Measurements from ENCODE around the gene GCLM. TPM values are rescaled to one million over a fixed set of nuclear protein-coding genes. Genes with fewer than 3 reads are reported as not detected.
"Not testable (repeated sequence)": the region's sequence is repeated elsewhere in the genome, so short reads cannot be mapped to it uniquely, and the experiment has no call there.

Gene GCLM
- total RNA-seq, 2 experiments from 2014 or later, result 40.1 to 42.1 TPM

DNA sequence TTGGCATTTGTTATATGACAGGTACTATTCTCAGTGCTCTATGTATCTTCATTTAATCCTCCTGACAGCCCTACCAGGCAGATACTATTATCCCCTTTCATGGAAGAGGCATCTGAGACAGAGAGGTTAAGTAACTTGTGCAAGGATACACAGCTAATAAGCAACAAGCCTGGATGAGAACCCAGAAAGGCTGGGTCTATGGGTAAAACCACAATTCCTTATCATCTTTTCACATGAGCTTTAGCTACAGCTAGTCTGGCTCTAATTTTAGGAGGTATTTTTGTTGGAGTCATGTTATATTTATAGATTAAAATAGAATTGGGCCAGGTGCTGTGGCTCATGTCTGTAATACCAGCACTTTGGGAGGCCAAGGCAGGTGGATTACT lies 57.9 kb downstream of the GCLM start:
- no peak overlapping the region for H3K27ac Mint-ChIP-seq
- H3K4me3 Mint-ChIP-seq, result no peak overlapping the region
- H3K27me3 Mint-ChIP-seq, result peaks cover 20% of the 10 kb centered on the region
- H3K9me3 Mint-ChIP-seq, result no peaks in the 10 kb centered on the region
- DNase-seq, result no peak
- H3K4me1 Mint-ChIP-seq, result peaks cover 22% of the 10 kb centered on the region
- ChIA-PET CTCF (interaction anchor here (0.9 to 1.7 kb wide), 9 partner anchors 8 to 548 kb away, joined by 3 to 7 read pairs (median 3); no protein-coding TSS in a partner anchor), POLR2A (interaction anchor here (0.7 to 1.4 kb wide), 3 partner anchors 37 to 260 kb away, joined by 3 read pairs; partner anchors contain the start of gene GCLM)
- H3K36me3 Mint-ChIP-seq (ENCODE audit: low read depth), result peaks cover 8% of the 10 kb centered on the region

DNA sequence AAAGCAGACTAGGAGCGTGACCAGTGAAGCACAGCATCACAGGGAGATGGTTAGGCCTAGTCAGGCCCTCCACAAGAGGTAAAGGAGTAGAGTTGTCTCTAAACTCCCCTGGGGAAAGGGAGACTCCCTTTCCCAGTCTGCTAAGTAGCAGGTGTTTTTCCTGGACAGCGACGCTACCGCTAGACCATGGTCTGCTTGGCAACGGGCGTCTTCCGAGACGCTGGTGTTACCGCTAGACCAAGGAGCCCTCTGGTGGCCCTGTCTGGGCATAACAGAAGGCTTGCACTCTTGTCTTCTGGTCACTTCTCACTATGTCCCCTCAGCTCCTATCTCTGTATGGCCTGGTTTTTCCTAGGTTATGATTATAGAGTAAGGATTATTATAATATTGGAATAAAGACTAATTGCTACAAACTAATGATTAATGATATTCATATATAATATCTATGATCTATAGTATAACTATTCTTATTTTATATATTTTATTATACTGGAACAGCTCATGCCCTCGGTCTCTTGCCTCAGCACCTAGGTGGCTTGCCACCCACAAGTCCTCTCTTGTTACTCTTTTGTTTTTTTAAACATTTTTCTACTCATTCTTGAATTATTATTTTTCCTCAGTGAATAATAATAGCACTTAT lies 58.4 kb downstream of the GCLM start:
- ChIA-PET CTCF (interaction anchor here (0.9 to 1.7 kb wide), 9 partner anchors 8 to 547 kb away, joined by 3 to 7 read pairs (median 3); no protein-coding TSS in a partner anchor), POLR2A (interaction anchor here (1.3 to 1.4 kb wide), 2 partner anchors 36 to 59 kb away, joined by 3 read pairs; partner anchors contain the start of gene GCLM)
- H3K4me1 Mint-ChIP-seq, result peaks cover 26% of the 10 kb centered on the region
- not testable (repeated sequence) for H3K4me3 Mint-ChIP-seq; H3K27ac Mint-ChIP-seq; H3K36me3 Mint-ChIP-seq (ENCODE audit: low read depth); H3K9me3 Mint-ChIP-seq
- peak; percentile 70 for DNase-seq
- H3K27me3 Mint-ChIP-seq, result peaks cover 20% of the 10 kb centered on the region

DNA sequence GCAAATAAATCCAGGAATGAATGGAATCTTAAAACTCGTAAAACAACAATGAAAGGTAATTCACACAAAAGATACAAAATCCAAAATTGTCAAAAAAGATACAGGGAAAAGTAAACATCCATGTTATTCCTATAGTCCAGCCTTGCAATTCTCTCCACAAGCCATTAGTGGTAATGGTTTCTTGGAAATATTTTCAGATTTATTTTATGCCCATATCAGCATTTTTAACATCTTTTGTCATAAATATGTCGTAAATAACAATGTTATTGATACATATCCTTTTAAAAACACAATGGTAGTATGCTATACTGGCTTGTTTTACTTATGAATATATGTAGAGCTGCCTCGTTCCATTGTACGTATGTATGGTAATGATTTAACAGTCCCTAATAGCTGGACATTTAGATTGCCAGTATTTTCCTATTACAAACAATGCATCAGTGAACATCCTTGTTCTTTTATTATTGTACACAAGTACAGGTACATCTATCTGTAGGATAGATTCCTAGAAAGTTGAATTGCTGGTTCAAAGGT lies 60.8 kb downstream of the GCLM start:
- no peak for DNase-seq
- Mint-ChIP-seq H3K27ac (peak overlapping the region; percentile 90), H3K4me1 (peaks cover 33% of the 10 kb centered on the region), H3K9me3 (no peaks in the 10 kb centered on the region), H3K27me3 (peaks cover 8% of the 10 kb centered on the region), H3K4me3 (peak overlapping the region; percentile 87), H3K36me3 (ENCODE audit: low read depth) (peaks cover 8% of the 10 kb centered on the region)
- ChIA-PET POLR2A (interaction anchor here (0.7 to 1.5 kb wide), 4 partner anchors 31 to 503 kb away, joined by 3 to 7 read pairs (median 4); partner anchors contain the start of gene DNTTIP2), CTCF (interaction anchor here (1.0 to 1.9 kb wide), 5 partner anchors 23 to 219 kb away, joined by 3 to 10 read pairs (median 5); no protein-coding TSS in a partner anchor)

DNA sequence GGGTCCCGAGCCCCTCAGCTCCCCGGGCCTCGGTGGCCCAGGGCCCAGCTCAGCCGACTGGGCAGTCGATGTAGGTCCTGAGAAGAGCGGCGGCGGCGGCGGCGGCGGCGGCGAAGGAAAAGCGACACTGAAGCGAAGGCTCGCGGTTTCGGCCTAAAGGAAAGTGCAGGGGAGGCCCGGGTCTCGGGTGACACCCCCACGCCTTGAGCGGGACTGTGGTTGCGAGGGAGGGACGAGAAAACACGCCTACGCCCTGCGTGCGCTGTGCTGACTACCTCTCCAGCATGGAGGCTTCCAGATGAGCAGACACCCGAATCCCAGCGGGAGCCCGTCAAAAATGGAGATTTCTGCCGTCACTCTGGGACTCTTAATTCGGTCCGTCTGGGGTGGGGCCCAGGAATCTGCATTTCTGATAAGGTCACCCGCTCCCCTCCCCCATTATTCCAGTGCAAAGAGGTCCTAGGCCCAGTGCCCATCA lies 61.4 kb downstream of the GCLM start:
- Mint-ChIP-seq H3K36me3 (ENCODE audit: low read depth) (peaks cover 8% of the 10 kb centered on the region), H3K27me3 (peaks cover 5% of the 10 kb centered on the region), H3K9me3 (no peaks in the 10 kb centered on the region), H3K4me1 (peaks cover 33% of the 10 kb centered on the region), H3K4me3 (peak overlapping the region; percentile 87), H3K27ac (peak overlapping the region; percentile 90)
- peak; percentile 70 for DNase-seq
- ChIA-PET CTCF (interaction anchor here (1.0 to 1.9 kb wide), 3 partner anchors 25 to 219 kb away, joined by 3 to 10 read pairs (median 5); no protein-coding TSS in a partner anchor), POLR2A (interaction anchor here (0.7 to 1.5 kb wide), 4 partner anchors 31 to 503 kb away, joined by 3 to 7 read pairs (median 4); partner anchors contain the start of gene DNTTIP2)

DNA sequence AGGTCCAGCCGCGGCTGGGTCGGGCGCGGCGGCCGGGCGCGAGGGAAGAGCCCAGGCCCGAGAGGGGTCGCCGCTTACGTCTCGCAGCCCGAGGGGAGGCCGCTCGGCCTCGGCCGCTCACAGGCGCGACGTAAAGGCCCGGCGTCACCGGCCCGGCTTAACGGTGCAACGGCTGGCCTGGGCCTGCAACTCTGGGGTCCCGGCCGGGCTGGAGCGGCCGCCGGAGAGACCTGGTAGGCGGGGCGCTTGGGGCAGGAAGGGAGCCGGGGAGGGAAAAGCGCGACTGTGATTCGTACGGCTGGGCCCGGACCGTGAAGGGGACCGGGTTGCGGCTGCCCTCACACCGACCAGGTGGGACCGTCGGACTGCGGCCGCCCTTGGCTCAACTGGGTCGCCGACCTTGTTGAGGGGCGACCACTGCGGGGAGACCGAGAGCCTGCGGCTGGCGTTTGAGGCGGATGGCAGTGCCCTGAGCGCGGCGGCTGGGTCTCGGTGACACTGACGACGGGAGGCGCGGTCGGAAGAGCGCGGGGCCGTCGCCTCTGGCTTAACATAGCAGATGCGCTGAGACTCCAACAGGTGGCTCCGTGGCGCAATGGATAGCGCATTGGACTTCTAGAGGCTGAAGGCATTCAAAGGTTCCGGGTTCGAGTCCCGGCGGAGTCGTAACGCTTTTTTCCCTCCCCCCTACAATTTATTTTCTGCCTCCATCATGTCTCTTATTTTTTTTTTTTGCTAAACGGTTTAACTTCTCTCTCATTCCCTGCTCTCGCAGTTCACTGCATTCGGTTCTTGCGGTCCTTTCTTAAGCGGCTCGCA lies 62.0 kb downstream of the GCLM start:
- POLR2A ChIA-PET, result interaction anchor here (0.6 to 2.0 kb wide), 10 partner anchors 32 to 502 kb away, joined by 3 to 24 read pairs (median 5); partner anchors contain the start of genes DNTTIP2, DR1 and GCLM
- peaks cover 7% of the 10 kb centered on the region for H3K27me3 Mint-ChIP-seq
- DNase-seq, result peak; percentile 90
- H3K4me1 Mint-ChIP-seq, result peaks cover 33% of the 10 kb centered on the region
- H3K36me3 Mint-ChIP-seq (ENCODE audit: low read depth), result peaks cover 8% of the 10 kb centered on the region
- peak overlapping the region; percentile 90 for H3K27ac Mint-ChIP-seq
- H3K9me3 Mint-ChIP-seq, result no peaks in the 10 kb centered on the region
- CTCF ChIA-PET, result interaction anchor here (1.2 to 5.4 kb wide), 8 partner anchors 26 to 767 kb away, joined by 3 to 118 read pairs (median 8); partner anchors contain the start of genes DNTTIP2 and GCLM
- H3K4me3 Mint-ChIP-seq, result peak overlapping the region; percentile 87

DNA sequence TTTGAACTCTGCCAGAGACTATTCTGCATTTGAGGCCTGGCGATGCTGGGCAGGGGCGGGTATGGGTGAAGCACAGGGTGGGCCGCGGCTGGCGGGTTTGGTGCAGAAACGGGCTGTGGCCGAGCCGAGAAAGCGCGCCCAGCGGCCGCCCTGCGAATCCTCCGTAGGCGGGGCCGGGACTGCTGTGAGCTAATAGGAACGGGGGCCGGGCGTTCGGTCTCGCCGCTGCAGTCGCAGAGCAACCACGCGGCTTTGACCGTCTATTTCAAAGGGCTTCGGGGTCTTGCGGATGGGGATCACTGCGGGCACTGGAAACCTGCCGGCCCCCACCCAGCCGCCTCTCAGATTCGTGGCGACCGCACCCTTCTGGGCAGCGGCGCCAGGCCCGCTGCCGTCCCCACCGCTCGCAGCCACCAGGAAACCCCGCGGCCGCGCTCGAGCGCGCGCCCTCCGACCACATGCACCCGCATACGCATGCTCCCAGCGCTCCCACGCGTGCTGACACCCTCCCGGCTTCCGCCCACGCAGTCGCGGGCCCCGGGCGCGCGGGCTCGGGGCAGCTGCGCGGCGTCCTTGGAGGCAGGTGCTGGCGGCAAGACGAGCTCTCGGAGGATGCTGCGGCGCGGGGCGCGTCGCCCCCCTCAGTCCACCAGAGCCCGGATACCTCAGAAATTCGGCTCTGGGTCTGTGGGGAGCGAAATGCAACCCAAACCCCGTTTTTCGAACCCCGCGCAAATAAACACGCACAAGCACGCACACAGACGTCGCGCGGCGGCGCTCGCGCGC lies 62.8 kb downstream of the GCLM start:
- peak overlapping the region; percentile 87 for H3K27ac Mint-ChIP-seq
- ChIA-PET POLR2A (interaction anchor here (0.6 to 2.0 kb wide), 19 partner anchors 18 to 766 kb away, joined by 3 to 24 read pairs (median 4); partner anchors contain the start of genes BCAR3, DNTTIP2, DR1 and GCLM), CTCF (interaction anchor here (1.0 to 5.4 kb wide), 14 partner anchors 16 to 766 kb away, joined by 3 to 118 read pairs (median 4); partner anchors contain the start of genes DNTTIP2, DR1 and GCLM)
- DNase-seq, result peak; percentile 83
- H3K27me3 Mint-ChIP-seq, result peaks cover 7% of the 10 kb centered on the region
- peak overlapping the region; percentile 87 for H3K4me3 Mint-ChIP-seq
- peaks cover 33% of the 10 kb centered on the region for H3K4me1 Mint-ChIP-seq
- H3K9me3 Mint-ChIP-seq, result no peaks in the 10 kb centered on the region
- peaks cover 8% of the 10 kb centered on the region for H3K36me3 Mint-ChIP-seq (ENCODE audit: low read depth)

DNA sequence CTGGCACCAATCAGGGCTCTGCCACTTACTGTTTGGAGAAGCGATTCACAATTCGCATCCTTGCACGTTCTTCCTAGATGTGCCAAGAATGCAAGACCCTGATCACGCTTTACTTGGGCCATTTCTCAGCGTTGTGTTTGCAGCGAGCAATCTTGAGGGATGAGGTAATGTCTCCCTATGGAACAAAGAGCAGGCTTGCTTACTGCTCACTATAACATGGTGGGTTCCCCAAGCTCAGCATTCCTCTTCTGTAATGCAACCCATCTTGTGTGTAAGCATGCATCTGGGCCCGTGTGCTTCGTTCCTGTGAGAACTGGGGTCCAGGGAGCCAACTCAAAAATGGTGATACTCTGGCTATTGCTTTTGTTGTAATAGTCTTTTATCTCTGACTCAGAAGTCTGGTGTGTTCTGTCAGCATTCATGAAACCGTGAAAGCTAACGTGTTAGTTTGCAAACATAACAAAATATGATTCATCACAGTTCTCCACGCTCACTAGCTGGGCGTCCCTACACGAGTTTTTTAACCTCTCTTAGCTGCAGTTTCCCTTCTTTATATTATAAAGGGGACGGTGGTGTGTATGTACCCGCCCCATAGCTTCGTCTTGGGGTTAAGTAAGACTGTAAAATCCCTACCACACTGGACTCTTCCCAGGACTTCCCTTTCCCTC lies 63.6 kb downstream of the GCLM start:
- ChIA-PET POLR2A (interaction anchor here (0.7 to 2.0 kb wide), 18 partner anchors 17 to 765 kb away, joined by 3 to 24 read pairs (median 4); partner anchors contain the start of genes BCAR3, DNTTIP2, DR1 and GCLM), CTCF (interaction anchor here (1.0 to 5.4 kb wide), 14 partner anchors 17 to 766 kb away, joined by 3 to 118 read pairs (median 4); partner anchors contain the start of genes DNTTIP2, DR1 and GCLM)
- Mint-ChIP-seq H3K27me3 (peaks cover 7% of the 10 kb centered on the region), H3K9me3 (no peaks in the 10 kb centered on the region), H3K36me3 (ENCODE audit: low read depth) (peaks cover 8% of the 10 kb centered on the region), H3K4me3 (peak overlapping the region; percentile 87), H3K4me1 (peaks cover 33% of the 10 kb centered on the region), H3K27ac (peak overlapping the region; percentile 87)
- no peak for DNase-seq

DNA sequence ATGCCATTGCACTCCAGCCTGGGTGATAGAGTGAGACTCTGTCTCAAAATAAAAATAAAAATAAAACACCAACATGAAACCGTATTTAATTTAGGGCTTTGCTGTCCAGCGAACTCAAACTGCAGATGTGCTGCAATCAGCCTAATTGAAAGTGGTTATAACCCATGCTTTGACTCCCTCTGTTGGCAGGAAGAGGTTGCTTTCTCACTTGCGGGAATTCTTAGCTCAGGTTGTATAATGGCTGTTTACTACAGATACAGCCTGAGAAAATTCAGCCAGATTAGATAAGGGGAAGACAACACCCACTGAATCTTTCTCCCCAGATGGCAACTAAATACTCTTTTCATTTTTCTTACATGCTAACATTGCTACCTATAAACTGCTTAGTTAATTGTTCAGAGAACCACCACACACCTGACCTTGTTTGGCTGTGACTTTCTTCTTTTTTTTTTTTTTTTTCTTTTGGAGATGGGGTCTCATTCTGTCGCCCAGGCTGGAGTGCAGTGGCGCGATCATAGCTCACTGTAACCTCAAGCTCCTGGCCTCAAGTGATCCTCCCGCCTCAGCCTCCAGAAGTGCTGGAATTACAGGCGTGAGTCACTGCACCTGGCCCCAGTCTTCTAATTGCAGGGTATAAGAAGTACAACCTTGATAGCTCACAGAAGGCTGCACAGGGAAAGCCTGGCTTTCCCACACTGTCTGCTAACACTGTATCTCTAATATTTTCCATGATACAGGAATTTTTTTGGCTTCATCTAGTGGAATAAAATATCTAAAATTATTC lies 64.8 kb downstream of the GCLM start:
- DNase-seq, result peak; percentile 45
- ChIA-PET POLR2A (interaction anchor here (0.6 to 2.1 kb wide), 4 partner anchors 27 to 216 kb away, joined by 3 to 8 read pairs (median 4); partner anchors contain the start of gene DNTTIP2), CTCF (interaction anchor here (0.6 to 5.4 kb wide), 25 partner anchors 14 to 543 kb away, joined by 3 to 118 read pairs (median 4); partner anchors contain the start of genes BCAR3, DNTTIP2, FNBP1L and GCLM)
- Mint-ChIP-seq H3K9me3 (no peaks in the 10 kb centered on the region), H3K36me3 (ENCODE audit: low read depth) (peaks cover 8% of the 10 kb centered on the region), H3K4me1 (peaks cover 30% of the 10 kb centered on the region), H3K4me3 (no peak overlapping the region), H3K27me3 (peaks cover 7% of the 10 kb centered on the region), H3K27ac (no peak overlapping the region)

DNA sequence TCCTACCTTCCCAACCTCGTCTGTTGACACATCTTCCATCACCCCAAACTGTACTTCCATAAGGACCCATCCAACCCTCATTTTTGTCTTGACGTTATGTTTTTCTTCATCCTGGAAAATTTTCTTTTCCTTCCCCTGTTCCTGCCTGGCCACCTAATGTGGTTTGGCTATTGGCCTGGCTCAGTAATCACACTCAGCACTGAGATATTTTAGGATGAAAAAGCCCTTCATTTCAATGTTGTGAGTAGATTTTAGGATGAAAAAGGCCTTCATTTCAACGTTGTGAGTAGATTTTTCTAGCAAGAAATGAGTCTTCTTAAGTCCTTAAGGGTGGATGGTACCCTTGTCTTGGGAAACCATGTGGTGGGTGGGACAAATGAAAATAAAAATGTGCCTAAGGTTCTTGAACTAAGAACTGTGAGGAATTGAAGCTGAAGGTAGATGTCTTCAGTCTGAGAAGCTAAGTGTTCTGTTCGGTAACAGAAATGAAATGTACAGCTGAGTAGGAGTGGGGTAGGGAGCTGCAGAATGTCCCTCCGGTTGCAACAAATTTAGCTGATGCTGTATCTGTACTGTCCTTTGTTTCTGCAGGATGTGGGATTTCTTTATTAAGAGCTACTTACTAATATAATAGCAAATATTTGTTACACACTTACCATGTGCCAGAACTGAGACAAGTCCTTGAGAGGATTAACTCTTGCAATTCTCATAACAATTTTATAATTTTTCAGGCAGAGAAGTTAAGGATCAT lies 66.3 kb downstream of the GCLM start:
- ChIA-PET POLR2A (interaction anchor here (2.0 to 2.1 kb wide), 2 partner anchors 26 to 37 kb away, joined by 5 to 8 read pairs; partner anchors contain the start of gene DNTTIP2), CTCF (interaction anchor here (0.8 to 5.4 kb wide), 10 partner anchors 8 to 217 kb away, joined by 3 to 118 read pairs (median 6); partner anchors contain the start of gene BCAR3)
- Mint-ChIP-seq H3K4me3 (no peak overlapping the region), H3K27ac (no peak overlapping the region), H3K36me3 (ENCODE audit: low read depth) (peaks cover 8% of the 10 kb centered on the region), H3K27me3 (peaks cover 7% of the 10 kb centered on the region), H3K9me3 (no peaks in the 10 kb centered on the region), H3K4me1 (peaks cover 25% of the 10 kb centered on the region)
- DNase-seq, result no peak

DNA sequence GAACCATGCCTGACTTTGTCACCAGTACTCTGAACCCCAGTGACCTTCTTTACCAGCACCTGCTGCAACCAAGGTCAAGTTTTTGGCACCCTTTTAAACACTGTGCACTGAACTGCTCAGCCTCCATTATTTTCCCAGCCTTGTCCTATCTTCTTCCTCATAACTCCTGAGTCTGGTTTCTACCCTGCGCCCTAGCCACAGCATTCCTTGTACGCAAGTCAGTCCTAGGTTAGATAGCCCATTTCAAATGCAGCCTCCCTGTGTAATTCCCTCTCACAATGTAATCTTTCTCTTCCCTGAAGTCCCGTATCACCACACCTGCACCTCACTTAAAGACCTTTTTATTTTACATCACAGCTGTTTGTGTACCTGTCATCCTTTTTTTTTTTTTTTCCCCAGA lies 67.5 kb downstream of the GCLM start:
- POLR2A ChIA-PET, result no interaction called here

More for the DNA sequence above, 67.5 kb downstream of the GCLM start:
- H3K4me1 Mint-ChIP-seq, result peaks cover 18% of the 10 kb centered on the region
- no peak overlapping the region for H3K27ac Mint-ChIP-seq
- CTCF ChIA-PET, result interaction anchor here (0.6 to 5.4 kb wide), 2 partner anchors 211 to 954 kb away, joined by 3 to 118 read pairs; no protein-coding TSS in a partner anchor
- H3K36me3 Mint-ChIP-seq (ENCODE audit: low read depth), result no peaks in the 10 kb centered on the region
- H3K27me3 Mint-ChIP-seq, result peaks cover 3% of the 10 kb centered on the region
- no peak for DNase-seq
- H3K4me3 Mint-ChIP-seq, result no peak overlapping the region
- no peaks in the 10 kb centered on the region for H3K9me3 Mint-ChIP-seq
